BE2C (cell line): ENCODE results near the gene TLX2.

Source experiments
- DNase-seq: peaks from one replicate; pipeline ENCODE4 v3.0.0-alpha.2; 2020
- H3K27me3 ChIP-seq: fragments of 250-450 bp; sonication (Bioruptor Pico); 2 replicates; pipeline ENCODE4 v1.5.1; 2020; ENCODE audit warnings: mild to moderate bottlenecking
- H3K36me3 ChIP-seq: fragments of 250-450 bp; sonication (Bioruptor Pico); 2 replicates; pipeline ENCODE4 v1.5.1; 2020; ENCODE audit warnings: mild to moderate bottlenecking
- H3K4me1 ChIP-seq: fragments of 250-450 bp; sonication (Bioruptor Pico); 2 replicates; pipeline ENCODE4 v1.5.1; 2020
- H3K4me3 ChIP-seq: 2 replicates; pipeline ENCODE4 v1.5.1; 2011; ENCODE audit warnings: low read depth, low read length
- H3K9me3 ChIP-seq: fragments of 250-450 bp; sonication (Bioruptor Pico); 2 replicates; pipeline ENCODE4 v1.5.1; 2020
- TF ChIP-seq, protein P1 (sequence below): IDR thresholded peaks from 2 replicates; pipeline ENCODE4 v1.5.1; 2012; ENCODE audit warnings: mild to moderate bottlenecking, low read depth, low read length

The TLX2 gene

DNA sequence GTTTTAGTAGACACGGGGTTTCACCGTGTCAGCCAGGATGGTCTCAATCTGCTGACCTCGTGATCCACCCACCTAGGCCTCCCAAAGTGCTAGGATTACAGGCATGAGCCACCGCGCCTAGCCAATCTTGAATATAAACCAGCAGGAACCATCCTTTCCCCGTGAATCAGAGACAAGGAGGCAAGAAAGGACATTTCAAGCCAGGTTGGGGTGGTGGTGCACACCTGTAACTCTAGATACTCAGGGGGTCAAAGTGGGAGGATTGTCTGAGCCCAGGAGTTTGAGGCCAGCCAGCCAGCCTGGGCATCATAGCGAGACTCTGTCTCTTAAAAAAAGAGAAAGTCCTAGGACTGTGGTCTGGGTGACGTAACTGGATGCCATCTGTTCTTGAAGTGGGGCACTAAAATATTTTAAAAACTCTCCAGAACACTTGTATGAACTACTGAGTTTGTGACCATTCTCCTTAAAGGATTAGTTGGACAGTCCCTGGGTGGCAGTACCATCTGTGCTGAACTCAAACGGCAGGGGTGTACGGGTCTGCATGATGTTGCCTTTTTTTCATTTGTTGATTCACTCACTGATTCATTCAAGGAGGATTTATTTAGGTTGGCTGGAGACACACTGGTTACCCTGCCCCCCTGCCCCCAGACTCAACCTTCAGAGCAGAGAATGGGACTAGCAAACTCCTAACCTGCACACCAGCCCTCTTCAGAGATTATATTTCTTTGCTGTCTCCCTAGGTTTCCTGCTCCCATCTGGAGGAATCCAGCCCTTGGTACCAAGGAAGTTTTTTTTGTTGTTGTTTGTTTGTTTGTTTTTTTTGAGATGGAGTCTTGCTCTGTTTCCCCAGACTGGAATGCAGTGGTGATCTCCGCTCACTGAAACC lies 2.9 kb upstream of the TLX2 start:
- peaks cover 11% of the 10 kb centered on the region for H3K4me1 ChIP-seq
- no peaks in the 10 kb centered on the region; the same call in 1 of the 2 replicates for H3K9me3 ChIP-seq
- no peaks in the 10 kb centered on the region for H3K27me3 ChIP-seq
- H3K4me3 ChIP-seq = no peak overlapping the region
- H3K36me3 ChIP-seq = peaks cover 22% of the 10 kb centered on the region
- no peak for DNase-seq
- TF ChIP-seq, protein P1, sequence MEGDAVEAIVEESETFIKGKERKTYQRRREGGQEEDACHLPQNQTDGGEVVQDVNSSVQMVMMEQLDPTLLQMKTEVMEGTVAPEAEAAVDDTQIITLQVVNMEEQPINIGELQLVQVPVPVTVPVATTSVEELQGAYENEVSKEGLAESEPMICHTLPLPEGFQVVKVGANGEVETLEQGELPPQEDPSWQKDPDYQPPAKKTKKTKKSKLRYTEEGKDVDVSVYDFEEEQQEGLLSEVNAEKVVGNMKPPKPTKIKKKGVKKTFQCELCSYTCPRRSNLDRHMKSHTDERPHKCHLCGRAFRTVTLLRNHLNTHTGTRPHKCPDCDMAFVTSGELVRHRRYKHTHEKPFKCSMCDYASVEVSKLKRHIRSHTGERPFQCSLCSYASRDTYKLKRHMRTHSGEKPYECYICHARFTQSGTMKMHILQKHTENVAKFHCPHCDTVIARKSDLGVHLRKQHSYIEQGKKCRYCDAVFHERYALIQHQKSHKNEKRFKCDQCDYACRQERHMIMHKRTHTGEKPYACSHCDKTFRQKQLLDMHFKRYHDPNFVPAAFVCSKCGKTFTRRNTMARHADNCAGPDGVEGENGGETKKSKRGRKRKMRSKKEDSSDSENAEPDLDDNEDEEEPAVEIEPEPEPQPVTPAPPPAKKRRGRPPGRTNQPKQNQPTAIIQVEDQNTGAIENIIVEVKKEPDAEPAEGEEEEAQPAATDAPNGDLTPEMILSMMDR = no peak

DNA sequence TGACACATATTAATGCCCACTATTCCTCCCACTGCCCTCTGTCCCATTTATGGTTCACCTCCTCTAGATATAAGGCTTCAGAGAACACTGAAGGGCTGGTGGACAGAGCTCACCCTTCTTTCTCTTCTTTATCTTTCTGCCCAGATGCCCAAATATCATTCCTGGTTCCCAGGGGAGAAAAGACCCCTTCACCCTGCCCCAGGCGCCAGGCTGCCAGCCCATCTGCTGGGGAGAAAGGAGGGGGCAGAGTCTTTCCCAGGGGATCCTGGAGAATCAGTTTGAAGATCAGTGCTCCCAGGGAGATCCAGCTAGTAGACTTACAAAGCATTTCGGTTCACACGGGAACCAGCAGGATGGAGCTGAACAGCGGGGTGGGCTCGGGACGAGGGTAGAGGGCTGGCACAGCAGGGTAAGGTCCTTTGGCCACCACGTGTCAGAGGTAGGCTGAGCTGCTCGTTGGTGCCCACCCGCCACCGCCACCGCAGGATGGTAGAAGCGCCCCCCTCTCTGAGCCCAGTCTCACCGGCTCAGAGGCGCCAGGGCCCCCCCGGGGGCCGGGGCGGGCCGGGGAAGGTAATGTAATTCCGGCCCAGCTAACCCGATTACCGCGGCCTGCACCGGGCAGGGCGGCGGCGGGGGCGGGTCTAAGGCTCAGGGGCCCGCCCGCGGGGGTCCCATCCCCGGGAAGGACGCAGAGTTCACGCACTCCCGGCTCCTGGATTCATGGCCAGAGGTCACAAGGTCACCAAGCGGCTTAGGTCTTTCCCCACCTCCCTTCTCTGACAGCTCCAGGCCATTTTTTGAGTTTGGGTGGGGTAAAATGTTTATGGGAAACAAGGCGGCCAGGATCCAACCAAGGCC lies 1.3 kb upstream of the TLX2 start:
- TF ChIP-seq, protein P1 = no peak
- H3K9me3 ChIP-seq = no peaks in the 10 kb centered on the region; the same call in 1 of the 2 replicates
- peaks cover 33% of the 10 kb centered on the region for H3K36me3 ChIP-seq
- H3K4me1 ChIP-seq = peaks cover 11% of the 10 kb centered on the region
- peak overlapping the region; percentile 74 for H3K4me3 ChIP-seq
- H3K27me3 ChIP-seq = no peaks in the 10 kb centered on the region
- DNase-seq = peak; percentile 83

DNA sequence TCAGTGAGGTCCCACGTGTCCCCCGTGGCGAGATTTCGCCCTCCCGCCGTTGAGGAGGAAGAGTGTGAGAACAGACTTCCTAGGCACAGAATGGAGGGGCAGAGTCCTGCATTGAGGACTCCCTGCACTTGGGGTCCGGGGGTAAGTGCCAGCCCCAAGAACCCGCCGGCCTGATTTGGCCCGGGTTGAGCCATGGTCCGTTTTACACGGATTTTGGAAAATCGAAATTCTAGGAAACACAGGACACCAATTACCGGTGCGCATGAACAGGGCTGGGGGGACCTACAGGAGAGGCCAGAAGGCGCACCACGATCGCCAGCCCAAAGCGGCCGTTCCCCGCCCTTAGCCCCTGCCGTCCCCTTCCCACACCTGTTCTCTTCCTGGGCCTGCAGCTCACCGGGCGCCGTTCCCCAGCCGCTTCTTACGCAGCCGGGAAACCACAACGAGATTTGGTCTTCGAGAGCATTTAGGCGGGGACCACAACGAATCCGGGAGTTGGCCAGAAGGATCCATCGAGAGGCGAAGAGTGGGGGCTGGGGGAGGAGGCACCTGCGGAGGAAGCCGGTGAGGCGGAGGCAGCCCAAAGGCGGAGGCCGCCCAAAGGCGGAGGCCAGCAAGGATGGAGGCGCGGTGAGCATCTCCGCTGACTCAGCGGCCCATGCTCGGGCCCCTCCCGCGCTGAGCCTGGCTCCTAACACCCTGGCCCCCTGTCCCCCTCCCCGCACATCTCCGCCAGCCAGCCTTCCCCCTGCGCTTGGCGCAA lies 464 bp upstream of the TLX2 start:
- peak; percentile 83 for DNase-seq
- H3K4me1 ChIP-seq = peaks cover 6% of the 10 kb centered on the region
- peak overlapping the region; percentile 74 for H3K4me3 ChIP-seq
- TF ChIP-seq, protein P1 = no peak
- peaks cover 42% of the 10 kb centered on the region for H3K36me3 ChIP-seq
- H3K9me3 ChIP-seq = no peaks in the 10 kb centered on the region; the same call in 1 of the 2 replicates
- no peaks in the 10 kb centered on the region for H3K27me3 ChIP-seq

DNA sequence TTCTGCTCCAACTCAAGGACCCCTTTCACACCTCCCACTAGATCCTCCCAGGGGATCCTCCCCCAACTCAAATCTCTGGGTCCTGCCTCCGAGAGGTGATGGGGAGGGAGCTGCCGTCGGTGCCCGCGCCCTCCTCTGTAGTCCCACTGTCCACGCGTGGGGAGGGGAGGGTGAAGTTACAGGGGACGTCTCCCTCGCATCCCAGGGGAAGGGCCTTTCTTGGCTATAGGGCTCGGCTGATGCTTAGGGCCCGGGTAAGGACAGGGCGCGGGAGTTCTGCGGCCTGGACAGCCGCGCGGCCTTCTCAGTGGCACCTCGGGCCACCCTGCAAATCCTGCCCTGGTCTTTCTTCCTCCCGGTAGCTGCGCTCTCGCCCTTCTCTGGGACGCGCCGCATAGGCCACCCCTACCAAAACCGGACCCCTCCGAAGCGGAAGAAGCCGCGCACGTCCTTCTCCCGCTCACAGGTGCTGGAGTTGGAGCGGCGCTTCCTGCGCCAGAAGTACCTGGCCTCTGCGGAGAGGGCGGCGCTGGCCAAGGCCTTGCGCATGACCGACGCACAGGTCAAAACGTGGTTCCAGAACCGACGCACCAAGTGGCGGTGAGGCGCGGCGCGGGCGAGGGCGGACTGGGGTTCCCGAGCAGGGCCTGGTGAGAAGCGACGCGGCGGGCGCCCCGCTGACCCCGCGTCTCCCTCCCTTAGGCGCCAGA lies 1.2 kb downstream of the TLX2 start:
- H3K4me1 ChIP-seq = peaks cover 4% of the 10 kb centered on the region
- no peaks in the 10 kb centered on the region; the same call in 1 of the 2 replicates for H3K9me3 ChIP-seq
- DNase-seq = no peak
- peaks cover 54% of the 10 kb centered on the region for H3K36me3 ChIP-seq
- H3K27me3 ChIP-seq = no peaks in the 10 kb centered on the region
- H3K4me3 ChIP-seq = peak overlapping the region; percentile 74
- TF ChIP-seq, protein P1 = no peak

DNA sequence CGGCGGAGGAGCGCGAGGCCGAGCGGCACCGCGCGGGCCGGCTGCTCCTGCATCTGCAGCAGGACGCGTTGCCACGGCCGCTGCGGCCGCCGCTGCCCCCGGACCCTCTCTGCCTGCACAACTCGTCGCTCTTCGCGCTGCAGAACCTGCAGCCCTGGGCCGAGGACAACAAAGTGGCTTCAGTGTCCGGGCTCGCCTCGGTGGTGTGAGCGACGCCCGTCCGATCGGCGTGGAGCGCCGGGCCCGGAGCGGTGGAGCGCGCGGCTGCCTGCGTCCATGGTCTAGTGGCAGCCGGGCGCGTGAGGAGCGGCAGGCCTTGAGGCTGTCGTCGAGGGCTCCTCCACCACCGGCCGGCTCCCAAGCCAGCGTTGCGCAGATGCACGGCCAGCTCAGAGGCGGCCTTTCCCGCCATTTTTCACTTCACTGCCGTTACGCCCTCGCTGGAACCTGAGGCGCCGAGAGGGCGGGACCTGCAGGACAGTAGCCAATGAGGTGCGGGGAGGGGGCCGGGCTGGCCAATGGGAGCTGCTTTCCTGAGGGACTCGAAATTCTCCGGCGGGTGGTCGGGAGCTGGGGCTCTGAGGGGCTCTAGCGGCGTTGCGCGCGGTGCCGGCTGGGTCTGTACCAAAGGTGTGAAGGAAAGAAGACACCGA lies 1.9 kb downstream of the TLX2 start:
- no peaks in the 10 kb centered on the region; the same call in 1 of the 2 replicates for H3K9me3 ChIP-seq
- no peaks in the 10 kb centered on the region for H3K27me3 ChIP-seq
- H3K4me3 ChIP-seq = no peak overlapping the region
- TF ChIP-seq, protein P1 = no peak
- DNase-seq = no peak
- peaks cover 54% of the 10 kb centered on the region for H3K36me3 ChIP-seq
- peaks cover 4% of the 10 kb centered on the region for H3K4me1 ChIP-seq
